ENCODE measurements around the gene GPR157.

The GPR157 gene

GRCh38 chr1:9120312-9120958, 8.5 kb downstream of the GPR157 start:
- no peak for DNase-seq
- Histone ChIP-seq H3K27me3 (replicated peaks; ENCODE audit: control insufficient read depth, insufficient read depth, low read length, poor library complexity, severe bottlenecking) (no peaks in the 10 kb centered on the region), H3K36me3 (ENCODE audit: control insufficient read depth, insufficient read depth, low read length) (no peaks in the 10 kb centered on the region), H3K4me1 (ENCODE audit: control insufficient read depth, insufficient read depth, low read length, poor library complexity, severe bottlenecking) (peaks cover 10% of the 10 kb centered on the region), H3K4me3 (ENCODE audit: insufficient read depth, low read depth, low read length, poor library complexity, severe bottlenecking) (no peak overlapping the region), H3K9me3 (ENCODE audit: control insufficient read depth, low read length) (no peaks in the 10 kb centered on the region), H3K27ac (ENCODE audit: insufficient read depth, low read length, poor library complexity, severe bottlenecking) (no peak overlapping the region)

DNA sequence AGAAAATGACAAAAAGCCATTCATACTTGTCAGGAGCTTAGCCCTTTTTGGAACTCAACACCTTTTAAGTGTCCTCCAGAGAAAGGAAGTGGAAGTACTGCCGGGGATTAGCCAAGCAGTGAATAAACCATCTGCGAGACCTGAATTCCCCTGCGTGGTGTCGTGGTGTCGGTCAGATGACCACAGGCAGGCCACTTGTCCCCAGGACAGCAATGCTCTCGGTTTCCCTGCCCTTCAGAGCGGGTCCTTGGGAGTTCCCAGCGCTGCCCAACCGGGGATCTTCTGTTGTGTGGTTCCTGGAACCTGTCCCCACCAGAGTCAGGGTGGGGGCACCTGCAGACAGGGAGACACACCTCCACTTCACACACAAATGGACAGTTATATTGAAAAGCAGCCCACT, 9.2 kb downstream of the GPR157 start:
- H3K27me3 ChIP-seq (replicated peaks; ENCODE audit: control insufficient read depth, insufficient read depth, low read length, poor library complexity, severe bottlenecking): no peaks in the 10 kb centered on the region
- no peaks in the 10 kb centered on the region for H3K36me3 ChIP-seq (ENCODE audit: control insufficient read depth, insufficient read depth, low read length)
- no peak for DNase-seq
- H3K4me1 ChIP-seq (ENCODE audit: control insufficient read depth, insufficient read depth, low read length, poor library complexity, severe bottlenecking): peaks cover 10% of the 10 kb centered on the region
- H3K4me3 ChIP-seq (ENCODE audit: insufficient read depth, low read depth, low read length, poor library complexity, severe bottlenecking): no peak overlapping the region
- no peak overlapping the region for H3K27ac ChIP-seq (ENCODE audit: insufficient read depth, low read length, poor library complexity, severe bottlenecking)
- H3K9me3 ChIP-seq (ENCODE audit: control insufficient read depth, low read length): no peaks in the 10 kb centered on the region

- no peaks in the 10 kb centered on the region for H3K27me3 ChIP-seq (replicated peaks; ENCODE audit: control insufficient read depth, insufficient read depth, low read length, poor library complexity, severe bottlenecking)
- H3K4me1 ChIP-seq (ENCODE audit: control insufficient read depth, insufficient read depth, low read length, poor library complexity, severe bottlenecking): peaks cover 10% of the 10 kb centered on the region
- no peaks in the 10 kb centered on the region for H3K9me3 ChIP-seq (ENCODE audit: control insufficient read depth, low read length)
- H3K4me3 ChIP-seq (ENCODE audit: insufficient read depth, low read depth, low read length, poor library complexity, severe bottlenecking): no peak overlapping the region
- no peak for DNase-seq
- no peak overlapping the region for H3K27ac ChIP-seq (ENCODE audit: insufficient read depth, low read length, poor library complexity, severe bottlenecking)
- no peaks in the 10 kb centered on the region for H3K36me3 ChIP-seq (ENCODE audit: control insufficient read depth, insufficient read depth, low read length)
Measured at GRCh38 chr1:9118186-9118585, 10.7 kb downstream of the GPR157 start.

- H3K4me1 ChIP-seq (ENCODE audit: control insufficient read depth, insufficient read depth, low read length, poor library complexity, severe bottlenecking): no peaks in the 10 kb centered on the region
- no peaks in the 10 kb centered on the region for H3K36me3 ChIP-seq (ENCODE audit: control insufficient read depth, insufficient read depth, low read length)
- no peak overlapping the region for H3K4me3 ChIP-seq (ENCODE audit: insufficient read depth, low read depth, low read length, poor library complexity, severe bottlenecking)
- no peaks in the 10 kb centered on the region for H3K9me3 ChIP-seq (ENCODE audit: control insufficient read depth, low read length)
- no peaks in the 10 kb centered on the region for H3K27me3 ChIP-seq (replicated peaks; ENCODE audit: control insufficient read depth, insufficient read depth, low read length, poor library complexity, severe bottlenecking)
- no peak for DNase-seq
- no peak overlapping the region for H3K27ac ChIP-seq (ENCODE audit: insufficient read depth, low read length, poor library complexity, severe bottlenecking)
Measured at GRCh38 chr1:9115351-9116205, 13.3 kb downstream of the GPR157 start.

DNA sequence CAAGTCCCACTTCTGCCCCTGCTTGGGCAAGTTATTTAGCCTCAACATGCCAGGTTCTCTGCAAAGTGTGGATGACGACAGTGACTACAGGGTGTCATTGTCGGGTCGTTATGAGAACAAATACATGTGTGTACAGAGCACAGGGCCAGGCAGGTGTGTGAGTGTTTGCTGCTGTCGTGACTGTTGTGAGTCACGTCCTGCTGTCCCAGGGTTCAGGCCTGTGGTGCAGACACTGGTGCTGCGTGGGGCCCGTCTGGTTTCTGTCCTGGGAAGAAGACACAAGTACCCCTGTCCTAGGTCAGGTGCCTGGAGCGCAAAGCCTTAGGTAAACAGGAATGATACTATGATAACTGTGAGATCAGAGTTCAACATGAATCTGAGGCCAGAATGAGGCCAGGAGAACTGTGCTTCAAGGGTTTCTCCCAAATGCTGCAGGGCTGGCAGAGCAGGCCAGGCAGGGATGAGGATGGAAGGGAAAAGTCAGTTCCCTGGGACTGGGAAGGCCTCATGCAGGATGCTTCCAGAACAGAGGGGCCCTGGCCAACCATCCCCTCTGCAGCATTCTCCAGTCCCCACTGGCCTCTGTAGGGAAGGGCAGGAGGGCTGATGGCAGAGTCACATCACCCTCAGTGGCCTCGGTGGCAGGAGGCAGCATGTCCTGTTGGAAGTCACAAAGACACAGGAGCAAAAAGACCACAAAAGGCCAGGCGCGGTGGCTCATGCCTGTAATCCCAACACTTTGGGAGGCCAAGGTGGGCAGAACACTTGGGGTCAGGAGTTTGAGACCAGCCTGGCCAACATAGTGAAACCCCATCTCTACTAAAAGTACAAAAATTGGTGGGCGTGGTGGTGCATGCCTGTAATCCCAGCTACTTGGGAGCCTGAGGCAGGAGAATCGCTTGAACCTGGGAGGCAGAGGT, 15.7 kb downstream of the GPR157 start:
- Histone ChIP-seq H3K4me3 (ENCODE audit: insufficient read depth, low read depth, low read length, poor library complexity, severe bottlenecking) (no peak overlapping the region), H3K27ac (ENCODE audit: insufficient read depth, low read length, poor library complexity, severe bottlenecking) (no peak overlapping the region), H3K27me3 (replicated peaks; ENCODE audit: control insufficient read depth, insufficient read depth, low read length, poor library complexity, severe bottlenecking) (no peaks in the 10 kb centered on the region), H3K9me3 (ENCODE audit: control insufficient read depth, low read length) (no peaks in the 10 kb centered on the region), H3K4me1 (ENCODE audit: control insufficient read depth, insufficient read depth, low read length, poor library complexity, severe bottlenecking) (no peaks in the 10 kb centered on the region), H3K36me3 (ENCODE audit: control insufficient read depth, insufficient read depth, low read length) (no peaks in the 10 kb centered on the region)
- no peak for DNase-seq

GRCh38 chr1:9111957-9112356, 16.9 kb downstream of the GPR157 start:
- no peak overlapping the region for H3K27ac ChIP-seq (ENCODE audit: insufficient read depth, low read length, poor library complexity, severe bottlenecking)
- no peaks in the 10 kb centered on the region for H3K9me3 ChIP-seq (ENCODE audit: control insufficient read depth, low read length)
- DNase-seq: no peak
- no peaks in the 10 kb centered on the region for H3K36me3 ChIP-seq (ENCODE audit: control insufficient read depth, insufficient read depth, low read length)
- H3K4me1 ChIP-seq (ENCODE audit: control insufficient read depth, insufficient read depth, low read length, poor library complexity, severe bottlenecking): no peaks in the 10 kb centered on the region
- H3K4me3 ChIP-seq (ENCODE audit: insufficient read depth, low read depth, low read length, poor library complexity, severe bottlenecking): no peak overlapping the region
- H3K27me3 ChIP-seq (replicated peaks; ENCODE audit: control insufficient read depth, insufficient read depth, low read length, poor library complexity, severe bottlenecking): no peaks in the 10 kb centered on the region

DNA sequence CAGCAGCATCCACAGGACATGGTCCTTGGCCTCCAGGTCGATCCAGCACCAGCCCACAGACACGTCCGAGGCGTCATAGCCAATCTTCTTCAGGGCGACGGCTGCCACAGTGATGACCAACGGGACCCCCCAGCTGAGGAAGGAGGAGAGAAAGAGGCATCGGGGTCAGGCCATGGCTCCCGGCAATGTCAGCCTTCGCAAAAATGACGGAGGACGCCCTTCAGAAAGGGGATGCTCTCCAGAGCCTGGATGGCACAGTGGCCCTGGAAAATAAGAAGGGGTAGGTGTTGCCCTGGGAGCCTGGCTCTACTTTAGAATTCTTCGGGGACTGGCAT, 17.6 kb downstream of the GPR157 start:
- H3K9me3 ChIP-seq (ENCODE audit: control insufficient read depth, low read length): no peaks in the 10 kb centered on the region
- no peak overlapping the region for H3K4me3 ChIP-seq (ENCODE audit: insufficient read depth, low read depth, low read length, poor library complexity, severe bottlenecking)
- no peaks in the 10 kb centered on the region for H3K4me1 ChIP-seq (ENCODE audit: control insufficient read depth, insufficient read depth, low read length, poor library complexity, severe bottlenecking)
- H3K27me3 ChIP-seq (replicated peaks; ENCODE audit: control insufficient read depth, insufficient read depth, low read length, poor library complexity, severe bottlenecking): no peaks in the 10 kb centered on the region
- DNase-seq: no peak
- no peak overlapping the region for H3K27ac ChIP-seq (ENCODE audit: insufficient read depth, low read length, poor library complexity, severe bottlenecking)
- H3K36me3 ChIP-seq (ENCODE audit: control insufficient read depth, insufficient read depth, low read length): peaks cover 2% of the 10 kb centered on the region

GRCh38 chr1:9110669-9111356, 18.1 kb downstream of the GPR157 start:
- no peak overlapping the region for H3K4me3 ChIP-seq (ENCODE audit: insufficient read depth, low read depth, low read length, poor library complexity, severe bottlenecking)
- H3K27me3 ChIP-seq (replicated peaks; ENCODE audit: control insufficient read depth, insufficient read depth, low read length, poor library complexity, severe bottlenecking): no peaks in the 10 kb centered on the region
- no peaks in the 10 kb centered on the region for H3K4me1 ChIP-seq (ENCODE audit: control insufficient read depth, insufficient read depth, low read length, poor library complexity, severe bottlenecking)
- H3K36me3 ChIP-seq (ENCODE audit: control insufficient read depth, insufficient read depth, low read length): peaks cover 4% of the 10 kb centered on the region
- H3K27ac ChIP-seq (ENCODE audit: insufficient read depth, low read length, poor library complexity, severe bottlenecking): no peak overlapping the region
- no peaks in the 10 kb centered on the region for H3K9me3 ChIP-seq (ENCODE audit: control insufficient read depth, low read length)
- DNase-seq: peak; percentile 50 to 68 (median 57)

GRCh38 chr1:9108056-9108665, 20.7 kb downstream of the GPR157 start:
- no peaks in the 10 kb centered on the region for H3K27me3 ChIP-seq (replicated peaks; ENCODE audit: control insufficient read depth, insufficient read depth, low read length, poor library complexity, severe bottlenecking)
- DNase-seq: no peak

More at GRCh38 chr1:9108056-9108665, 20.7 kb downstream of the GPR157 start:
- Histone ChIP-seq H3K4me3 (ENCODE audit: insufficient read depth, low read depth, low read length, poor library complexity, severe bottlenecking) (no peak overlapping the region), H3K27ac (ENCODE audit: insufficient read depth, low read length, poor library complexity, severe bottlenecking) (no peak overlapping the region), H3K36me3 (ENCODE audit: control insufficient read depth, insufficient read depth, low read length) (peaks cover 14% of the 10 kb centered on the region), H3K9me3 (ENCODE audit: control insufficient read depth, low read length) (no peaks in the 10 kb centered on the region), H3K4me1 (ENCODE audit: control insufficient read depth, insufficient read depth, low read length, poor library complexity, severe bottlenecking) (no peaks in the 10 kb centered on the region)

All from effector memory CD4-positive, alpha-beta T cell (primary cell).